Peyer's patch (tissue), 4 donors: ENCODE measurements around the gene POSTN. TPM values are rescaled to one million over a fixed set of nuclear protein-coding genes. Genes with fewer than 3 reads are reported as not detected.

ENCODE experiments used
- DNase-seq, 3 donors: peaks; one replicate each; pipeline ENCODE4 v3.0.0-alpha.2; 2017 to 2019
- H3K27ac ChIP-seq, 4 donors: fragments of 200-600 bp; sonication (generic); one replicate each; pipeline ENCODE4 v1.5.1; 2016 to 2019
- H3K27me3 ChIP-seq, 2 donors: fragments of 200-600 bp; sonication (generic); one replicate each; pipeline ENCODE4 v1.5.1; 2019
- H3K36me3 ChIP-seq, 3 donors: fragments of 200-600 bp; sonication (generic); one replicate each; pipeline ENCODE4 v1.5.1; 2016 to 2019
- H3K4me1 ChIP-seq, 4 donors: fragments of 200-600 bp; sonication (generic); one replicate each; pipeline ENCODE4 v1.5.1; 2016 to 2019
- H3K4me3 ChIP-seq, 4 donors: fragments of 200-600 bp; sonication (generic); 1 replicate in 3 of 4; 2 replicates in 1 of 4; pipeline ENCODE4 v1.5.1; 2016 to 2019; ENCODE audit warnings: mild to moderate bottlenecking in 1 of 4
- H3K9me3 ChIP-seq, 4 donors: fragments of 200-600 bp; sonication (generic); one replicate each; pipeline ENCODE4 v1.5.1; 2016 to 2019; ENCODE audit warnings: mild to moderate bottlenecking in 1 of 4
- CTCF ChIP-seq, 6 experiments: fragments of 450-650 bp in 4 of 6; fragments of 200-600 bp in 2 of 6; sonication (generic) in 1 of 6; IDR thresholded peaks; one replicate each; pipeline ENCODE4 v1.5.1; 2017 to 2019; ENCODE audit warnings: antibody characterized with exemption in 6 of 6, mild to moderate bottlenecking in 3 of 6, moderate library complexity in 1 of 6
- POLR2A ChIP-seq, 2 donors: fragments of 450-650 bp; IDR thresholded peaks; one replicate each; pipeline ENCODE4 v1.5.1; 2017; ENCODE audit warnings: antibody characterized with exemption in 2 of 2, mild to moderate bottlenecking in 2 of 2, moderate library complexity in 2 of 2
- total RNA-seq, 4 donors: library from RNA; depleted of rRNA; stranded (reverse); fragments of >200 nt; gene quantifications; one replicate each; pipeline ENCODE4 v1.1.0, GENCODE V29; 2016

POSTN gene
- total RNA-seq, 4 donors from 2014 or later, result 3.2 to 27.0 (median 12.8) TPM

- H3K27ac ChIP-seq, result no peak overlapping the region
- TF ChIP-seq CTCF (IDR thresholded peaks at IDR 0.05) (peak in 2 of 6 experiments; percentile 9 to 17), POLR2A (IDR thresholded peaks at IDR 0.05) (no peak)
- no peaks in the 10 kb centered on the region for H3K36me3 ChIP-seq
- no peak for DNase-seq
- no peaks in the 10 kb centered on the region for H3K4me1 ChIP-seq
- H3K27me3 ChIP-seq, result no peaks in the 10 kb centered on the region
- H3K9me3 ChIP-seq, result no peaks in the 10 kb centered on the region
- H3K4me3 ChIP-seq, result no peak overlapping the region
Observed at GRCh38 chr13:37608750-37609339, 10.3 kb upstream of the POSTN start.

DNA sequence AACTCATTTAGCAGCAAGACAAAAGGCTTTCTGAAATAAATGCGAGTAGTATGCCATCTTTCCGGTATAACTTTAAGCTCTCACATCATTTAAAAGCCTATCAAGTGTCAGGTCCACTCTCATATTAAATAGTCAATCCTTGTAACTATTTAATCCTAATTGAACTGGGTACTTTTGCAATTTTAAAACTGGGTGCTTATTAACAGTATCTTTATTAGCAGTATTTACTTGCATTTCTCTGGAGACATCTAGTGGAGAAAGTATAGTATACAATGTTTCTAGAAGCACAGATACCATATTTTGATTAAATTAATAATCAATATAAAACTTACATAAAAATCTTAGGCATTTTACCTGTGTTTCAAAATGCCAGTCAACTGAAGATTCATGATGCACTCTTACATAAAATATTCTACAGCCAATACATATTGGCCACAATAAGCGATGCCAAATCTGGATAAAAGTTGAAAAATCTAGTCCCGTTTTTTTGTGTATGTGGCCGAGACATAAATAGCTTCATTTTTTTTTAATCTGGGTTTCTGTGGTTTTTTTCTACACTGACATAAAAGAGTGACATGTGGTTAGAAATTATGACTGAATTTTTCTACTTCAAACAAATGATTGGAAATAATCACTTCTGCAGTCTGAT, 4.3 kb upstream of the POSTN start:
- TF ChIP-seq POLR2A (IDR thresholded peaks at IDR 0.05) (no peak), CTCF (IDR thresholded peaks at IDR 0.05) (peak in 3 of 6 experiments; percentile 7 to 16 (median 14))
- no peaks in the 10 kb centered on the region for H3K36me3 ChIP-seq
- H3K4me3 ChIP-seq, result no peak overlapping the region
- no peaks in the 10 kb centered on the region for H3K4me1 ChIP-seq
- no peaks in the 10 kb centered on the region for H3K27me3 ChIP-seq
- no peaks in the 10 kb centered on the region for H3K9me3 ChIP-seq
- no peak for DNase-seq
- H3K27ac ChIP-seq, result no peak overlapping the region

- Histone ChIP-seq H3K4me1 (no peaks in the 10 kb centered on the region), H3K27me3 (no peaks in the 10 kb centered on the region), H3K4me3 (no peak overlapping the region), H3K9me3 (no peaks in the 10 kb centered on the region), H3K36me3 (no peaks in the 10 kb centered on the region), H3K27ac (no peak overlapping the region)
- no peak for TF ChIP-seq CTCF (IDR thresholded peaks at IDR 0.05)
- no peak for TF ChIP-seq POLR2A (IDR thresholded peaks at IDR 0.05)
- DNase-seq, result no peak
Observed at GRCh38 chr13:37601648-37602440, 3.3 kb upstream of the POSTN start.

- no peaks in the 10 kb centered on the region for H3K36me3 ChIP-seq
- no peak for TF ChIP-seq POLR2A (IDR thresholded peaks at IDR 0.05)
- no peak for TF ChIP-seq CTCF (IDR thresholded peaks at IDR 0.05)
- H3K27ac ChIP-seq, result no peak overlapping the region
- no peak overlapping the region for H3K4me3 ChIP-seq
- no peaks in the 10 kb centered on the region for H3K9me3 ChIP-seq
- no peaks in the 10 kb centered on the region for H3K4me1 ChIP-seq
- no peaks in the 10 kb centered on the region for H3K27me3 ChIP-seq
- DNase-seq, result no peak
Observed at GRCh38 chr13:37599519-37599918, 951 bp upstream of the POSTN start.

DNA sequence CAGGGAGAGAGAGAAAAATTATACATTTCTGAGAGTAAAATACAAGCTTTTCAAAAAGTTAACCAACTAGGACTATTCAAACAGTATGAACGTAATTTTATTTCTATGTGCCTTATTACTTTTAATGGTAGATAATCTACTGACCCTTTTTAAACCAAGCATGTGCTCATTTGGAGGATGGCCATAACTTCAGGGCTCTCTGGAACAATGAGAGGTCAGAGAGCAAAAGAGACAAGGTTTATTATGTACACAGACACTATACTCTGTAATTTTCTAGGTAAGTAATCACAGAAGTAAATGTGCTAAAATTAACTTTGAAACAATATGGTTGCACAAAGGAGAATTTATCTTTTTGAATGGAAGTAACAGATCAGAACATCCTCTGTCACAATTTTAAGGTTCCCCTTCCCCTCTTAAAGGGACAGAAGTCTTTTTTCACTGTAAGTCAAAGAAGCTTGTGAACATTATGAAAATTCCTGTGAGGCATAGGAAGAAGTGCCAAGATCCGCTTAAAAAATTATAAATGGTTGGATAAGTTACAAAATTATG, 1.0 kb downstream of the POSTN start:
- no peaks in the 10 kb centered on the region for H3K36me3 ChIP-seq
- H3K9me3 ChIP-seq, result no peaks in the 10 kb centered on the region
- DNase-seq, result no peak
- TF ChIP-seq POLR2A (IDR thresholded peaks at IDR 0.05), result no peak
- no peak for TF ChIP-seq CTCF (IDR thresholded peaks at IDR 0.05)
- H3K4me1 ChIP-seq, result no peaks in the 10 kb centered on the region
- H3K27ac ChIP-seq, result no peak overlapping the region
- H3K4me3 ChIP-seq, result peak overlapping the region in 1 of 4 donors; percentile 1
- no peaks in the 10 kb centered on the region for H3K27me3 ChIP-seq
